Measurements from ENCODE around the gene SPEG.

Gene SPEG

GRCh38 chr2:219538504-219538951, 103.9 kb downstream of the SPEG start:
- no peak for DNase-seq

DNA sequence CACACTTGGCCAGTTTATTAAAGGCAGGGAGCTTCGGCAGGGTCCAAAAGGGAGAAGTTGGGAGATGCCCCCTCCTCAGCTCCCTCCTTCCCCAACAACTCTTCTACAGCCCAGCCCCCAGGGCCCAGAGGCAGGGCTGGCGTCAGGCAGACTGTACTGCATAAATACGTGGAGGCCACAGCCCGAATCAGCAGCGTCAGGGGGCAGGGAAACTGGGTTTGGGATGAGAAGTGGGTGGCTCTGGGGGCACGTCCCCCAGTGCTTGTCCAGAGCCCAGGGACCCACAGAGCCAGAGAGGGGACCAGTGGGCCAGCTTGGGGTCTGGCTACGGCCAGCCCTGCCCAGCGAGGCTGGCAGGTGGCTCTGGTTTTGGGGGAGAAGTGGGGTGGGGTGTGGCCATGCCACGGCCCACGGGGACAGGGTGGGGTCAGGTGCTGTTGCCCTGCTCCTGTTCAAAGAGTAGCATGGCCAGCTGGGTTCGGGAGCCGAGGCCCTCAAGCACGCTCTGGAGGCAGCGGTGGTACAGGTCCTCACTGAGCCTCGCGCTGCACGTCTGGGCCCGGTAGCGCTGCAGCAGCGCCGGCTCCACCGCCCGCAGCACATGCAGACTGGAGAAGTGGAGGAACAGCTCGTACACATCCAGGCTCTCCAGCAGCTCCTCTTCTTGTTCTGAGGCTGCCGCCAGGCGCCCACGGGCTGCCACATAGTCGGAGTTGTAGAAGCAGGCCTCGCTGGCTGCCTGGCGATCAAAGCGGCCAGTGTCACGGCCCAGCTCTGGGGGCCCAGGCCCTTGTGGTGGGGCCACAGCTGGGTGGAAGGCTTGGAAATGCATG, 104.5 kb downstream of the SPEG start:
- DNase-seq = no peak

- no peak for DNase-seq
These were observed 105.5 kb downstream of the SPEG start for GRCh38 chr2:219539926-219540678.

DNA sequence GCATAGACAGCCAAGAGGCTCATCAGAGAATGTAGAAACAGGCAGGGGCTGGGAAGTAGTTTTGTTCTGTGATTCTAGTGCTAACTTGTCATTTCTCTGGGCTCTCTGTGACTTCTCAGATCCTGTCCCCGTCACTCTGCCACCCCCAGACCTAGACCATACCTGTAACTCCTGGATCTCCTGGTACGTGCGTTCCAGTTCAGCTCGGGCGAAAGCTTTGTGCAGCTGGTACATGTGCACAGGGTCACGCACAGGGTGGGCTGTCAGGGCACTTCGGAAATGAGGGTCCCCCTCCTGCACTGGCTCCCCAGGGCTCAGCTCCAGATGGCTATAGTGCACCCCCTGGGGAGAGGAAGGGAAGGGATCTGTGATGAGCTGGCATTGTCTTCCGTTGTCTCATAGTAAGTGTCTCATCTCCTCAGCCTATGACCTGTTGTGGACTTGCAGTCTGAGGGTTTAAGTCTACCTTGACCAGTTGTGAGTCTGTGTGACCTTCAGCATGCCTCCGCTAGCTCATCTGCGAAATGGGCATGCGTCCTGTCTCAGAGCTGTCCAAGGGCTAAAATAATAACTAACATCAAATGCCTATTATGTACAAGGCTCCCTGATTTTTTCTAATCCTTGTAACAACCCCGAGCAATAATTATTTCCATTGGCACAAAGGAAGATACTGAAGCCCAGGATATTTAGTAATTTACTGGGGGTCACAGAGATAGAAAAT, 106.3 kb downstream of the SPEG start:
- DNase-seq = no peak

GRCh38 chr2:219541611-219542180, 107.1 kb downstream of the SPEG start:
- DNase-seq = peak; percentile 76

DNA sequence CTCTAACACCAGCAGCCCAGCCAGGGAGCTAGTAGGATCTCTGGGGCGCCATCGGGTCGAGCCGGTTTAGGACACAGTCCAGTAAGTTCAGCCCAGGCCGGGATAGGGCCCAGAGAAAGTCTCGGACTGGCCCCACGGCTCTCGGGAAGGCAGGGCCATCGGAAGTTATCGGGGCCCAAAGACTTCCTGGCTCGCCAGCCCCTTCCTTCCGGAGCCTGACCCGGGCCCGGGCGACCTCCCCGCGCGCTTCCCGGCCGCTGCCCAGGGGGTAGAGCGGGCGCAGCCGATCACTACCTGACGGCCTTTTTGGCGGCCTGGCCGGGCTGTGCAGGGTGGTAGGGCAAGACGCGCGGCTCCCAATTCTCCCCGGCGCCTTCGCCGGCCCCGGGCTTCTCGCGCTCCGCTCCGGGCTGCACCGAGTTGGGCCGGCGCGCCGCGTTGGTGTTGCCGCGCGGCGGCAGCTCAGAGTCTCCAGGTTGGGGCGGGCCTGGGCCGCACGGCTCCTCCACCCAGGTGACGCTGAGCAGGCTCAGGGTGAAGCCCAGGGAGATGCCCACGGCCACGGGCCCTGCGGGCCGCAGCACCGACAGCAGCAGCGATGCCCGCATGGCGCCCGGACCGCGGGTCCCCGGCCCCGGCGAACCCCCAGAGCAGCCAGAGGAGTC, 108.4 kb downstream of the SPEG start:
- peak; percentile 60 for DNase-seq

DNA sequence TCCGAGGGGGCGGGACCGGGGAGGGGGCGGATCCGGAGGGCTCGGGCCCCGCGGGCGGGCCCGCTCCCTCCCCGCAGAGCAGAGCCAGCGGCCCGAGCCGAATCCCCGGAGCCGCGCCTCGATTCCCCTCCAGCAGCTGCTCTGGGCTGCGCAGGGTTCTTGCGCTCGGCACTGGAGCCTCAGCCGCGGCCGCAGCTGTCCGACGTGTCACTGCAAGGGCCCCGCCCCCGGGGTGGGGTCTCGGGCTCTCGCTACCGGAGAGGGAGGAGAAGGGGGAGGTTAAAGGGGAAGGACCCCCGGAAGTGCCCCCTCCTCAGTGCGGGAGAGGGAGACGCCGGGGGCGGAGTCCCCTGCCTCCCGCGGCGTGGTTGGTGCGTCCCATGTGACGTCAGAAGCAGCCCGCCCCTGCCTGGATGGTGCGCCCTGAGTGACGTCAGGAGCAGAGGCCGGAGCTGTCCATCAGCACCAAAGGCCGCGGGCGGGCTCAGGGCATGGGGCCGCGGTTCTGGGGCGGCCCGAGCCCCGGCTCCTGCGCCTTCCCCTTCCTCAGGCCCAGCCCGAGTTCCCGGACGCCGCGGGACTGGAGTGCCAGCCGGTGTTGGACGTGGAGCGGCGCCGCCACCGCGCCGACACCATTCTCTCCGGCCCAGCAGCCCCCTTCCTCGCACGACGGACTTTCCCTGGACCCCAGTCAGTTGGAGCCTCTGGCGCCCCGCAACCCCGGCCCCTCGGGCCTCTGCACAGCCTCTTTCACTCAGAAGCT, 109.1 kb downstream of the SPEG start, which contains the start of the genes CHPF and TMEM198:
Gene CHPF (minus strand): TSS at position 214 of the 763 bp plus-strand sequence. CDS start 271 bp downstream, outside the sequence.
Gene TMEM198 (plus strand): TSS at position 433 of the 763 bp plus-strand sequence. CDS start 700 bp downstream, outside the sequence.
- peak; percentile 98 for DNase-seq

DNA sequence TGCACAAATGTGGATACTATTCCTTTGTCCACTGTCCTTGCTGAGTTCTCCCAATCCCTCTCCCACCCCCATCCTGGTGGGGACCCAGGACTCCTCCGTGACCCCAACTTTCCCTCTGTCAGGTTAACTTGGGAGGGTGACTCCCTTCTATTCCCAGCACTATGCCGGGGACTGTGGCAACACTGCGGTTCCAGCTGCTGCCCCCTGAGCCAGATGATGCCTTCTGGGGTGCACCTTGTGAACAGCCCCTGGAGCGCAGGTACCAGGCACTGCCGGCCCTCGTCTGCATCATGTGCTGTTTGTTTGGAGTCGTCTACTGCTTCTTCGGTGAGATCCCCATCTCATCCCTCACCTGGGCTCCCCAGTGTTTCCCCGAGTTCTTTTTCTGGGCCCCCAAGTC, 109.9 kb downstream of the SPEG start:
- no peak for DNase-seq

- no peak for DNase-seq
These were observed 110.8 kb downstream of the SPEG start for GRCh38 chr2:219545295-219545942.

DNA sequence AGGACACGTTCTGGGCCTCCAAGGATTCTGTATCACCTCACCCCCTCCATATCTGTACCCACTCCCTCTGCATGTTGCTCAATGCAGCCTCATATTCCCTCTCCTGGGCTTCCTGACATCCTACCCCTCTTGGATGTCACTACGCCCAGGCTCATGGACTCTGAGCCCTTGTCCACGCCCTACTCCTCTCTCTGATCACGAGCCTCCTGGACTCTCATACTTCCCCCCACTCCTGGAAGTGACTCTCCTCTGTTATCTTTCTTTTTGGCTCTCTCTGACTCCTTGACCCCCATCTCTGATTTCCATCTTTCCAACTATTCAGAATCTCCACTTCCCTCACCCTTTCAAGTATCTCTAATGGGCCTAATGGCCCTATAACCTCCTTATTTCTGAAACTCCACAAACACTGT, 111.3 kb downstream of the SPEG start:
- DNase-seq = no peak

DNA sequence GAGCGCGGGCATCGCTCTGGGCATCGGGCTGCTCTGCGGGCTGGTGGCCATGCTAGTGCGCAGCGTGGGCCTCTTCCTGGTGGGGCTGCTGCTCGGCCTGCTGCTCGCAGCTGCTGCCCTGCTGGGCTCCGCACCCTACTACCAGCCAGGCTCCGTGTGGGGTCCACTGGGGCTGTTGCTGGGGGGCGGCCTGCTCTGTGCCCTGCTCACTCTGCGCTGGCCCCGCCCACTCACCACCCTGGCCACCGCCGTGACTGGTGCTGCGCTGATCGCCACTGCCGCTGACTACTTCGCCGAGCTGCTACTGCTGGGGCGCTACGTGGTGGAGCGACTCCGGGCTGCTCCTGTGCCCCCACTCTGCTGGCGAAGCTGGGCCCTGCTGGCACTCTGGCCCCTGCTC, 113.0 kb downstream of the SPEG start:
- DNase-seq = no peak
